GM23338 (cell line): ENCODE results near the gene TF. TPM values are rescaled to one million over a fixed set of nuclear protein-coding genes. Genes with fewer than 3 reads are reported as not detected.

Experiments
- ATAC-seq: fragments of 200-7000 bp; cut with Tn5 transposase; 3 replicates; pipeline ENCODE4 v1.9.1; 2020
- DNase-seq: peaks from one replicate; pipeline ENCODE4 v3.0.0-alpha.2; 2015; ENCODE audit warnings: low spot score
- H2AFZ ChIP-seq: fragments of 200-600 bp; sonication (generic); 2 replicates; pipeline ENCODE4 v1.8.0; 2016; ENCODE audit warnings: antibody characterized with exemption, mild to moderate bottlenecking, moderate library complexity
- H3F3A ChIP-seq: fragments of 200-600 bp; sonication (generic); replicated peaks from 2 replicates; pipeline ENCODE4 v1.8.0; 2017; ENCODE audit warnings: antibody characterized with exemption, mixed run types, low read depth
- H3K27ac ChIP-seq: fragments of 200-600 bp; sonication (generic); 2 replicates; pipeline ENCODE4 v1.6.1; 2016; ENCODE audit warnings: low read depth
- H3K27me3 ChIP-seq: fragments of 200-600 bp; sonication (generic); 2 replicates; pipeline ENCODE4 v1.8.0; 2016; ENCODE audit warnings: mild to moderate bottlenecking, mixed run types, moderate library complexity; ENCODE audit not compliant: insufficient read depth
- H3K36me3 ChIP-seq: fragments of 200-600 bp; sonication (generic); 2 replicates; pipeline ENCODE4 v1.8.0; 2016; ENCODE audit warnings: mild to moderate bottlenecking; ENCODE audit not compliant: insufficient read depth
- H3K4me1 ChIP-seq: fragments of 200-600 bp; sonication (generic); 2 replicates; pipeline ENCODE4 v1.8.0; 2016; ENCODE audit warnings: mild to moderate bottlenecking, moderate library complexity; ENCODE audit not compliant: insufficient read depth
- H3K4me2 ChIP-seq: fragments of 200-600 bp; sonication (generic); 2 replicates; pipeline ENCODE4 v1.7.1; 2017; ENCODE audit warnings: mixed run types
- H3K4me3 ChIP-seq: fragments of 200-600 bp; sonication (generic); 2 replicates; pipeline ENCODE4 v1.6.1; 2016; ENCODE audit warnings: mixed run types
- H3K79me2 ChIP-seq: fragments of 200-600 bp; sonication (generic); replicated peaks from 2 replicates; pipeline ENCODE4 v1.8.0; 2017; ENCODE audit warnings: mild to moderate bottlenecking; ENCODE audit not compliant: insufficient read depth
- H3K9me2 ChIP-seq: fragments of 200-600 bp; sonication (generic); 2 replicates; pipeline ENCODE4 v1.8.0; 2017; ENCODE audit not compliant: insufficient read depth
- H4K20me1 ChIP-seq: fragments of 200-600 bp; sonication (generic); replicated peaks from 2 replicates; pipeline ENCODE4 v1.8.0; 2017; ENCODE audit warnings: mild to moderate bottlenecking; ENCODE audit not compliant: insufficient read depth
- H3K27ac Mint-ChIP-seq: 2 replicates; pipeline ENCODE4 v1.8.0; 2020; ENCODE audit warnings: inconsistent platforms, mild to moderate bottlenecking, moderate library complexity, mixed read lengths
- H3K27me3 Mint-ChIP-seq: 3 replicates; pipeline ENCODE4 v1.8.0; 2022; ENCODE audit warnings: low read depth, mild to moderate bottlenecking, moderate library complexity, mixed read lengths, inconsistent platforms; ENCODE audit not compliant: insufficient read depth, poor library complexity
- H3K36me3 Mint-ChIP-seq: 3 replicates; pipeline ENCODE4 v1.8.0; 2021; ENCODE audit warnings: low read depth, mild to moderate bottlenecking, inconsistent platforms, moderate library complexity, mixed read lengths
- H3K4me1 Mint-ChIP-seq: 3 replicates; pipeline ENCODE4 v1.8.0; 2020; ENCODE audit warnings: mild to moderate bottlenecking, inconsistent platforms, mixed read lengths
- H3K4me3 Mint-ChIP-seq: 3 replicates; pipeline ENCODE4 v1.8.0; 2021; ENCODE audit warnings: moderate library complexity, mild to moderate bottlenecking, inconsistent platforms, mixed read lengths
- H3K9me3 Mint-ChIP-seq: 3 replicates; pipeline ENCODE4 v1.8.0; 2020; ENCODE audit warnings: moderate library complexity, mild to moderate bottlenecking, inconsistent platforms, mixed read lengths
- CREB1 ChIP-seq: fragments of 250-450 bp; sonication (Bioruptor Pico); IDR thresholded peaks from 2 replicates; pipeline ENCODE4 v1.5.0; 2020; ENCODE audit warnings: low read depth, mild to moderate bottlenecking, moderate library complexity
- EZH2 ChIP-seq: fragments of 200-600 bp; sonication (generic); IDR thresholded peaks from one replicate; pipeline ENCODE4 v1.8.0; 2017; ENCODE audit warnings: antibody characterized with exemption, mild to moderate bottlenecking, low read depth; ENCODE audit not compliant: unreplicated experiment
- EZH2phosphoT487 ChIP-seq: fragments of 200-600 bp; sonication (generic); IDR thresholded peaks from one replicate; pipeline ENCODE4 v1.8.1; 2018; ENCODE audit warnings: antibody characterized with exemption; ENCODE audit not compliant: unreplicated experiment
- JUNB ChIP-seq: IDR thresholded peaks from one replicate; pipeline ENCODE4 v1.6.1; 2016; ENCODE audit warnings: antibody characterized with exemption; ENCODE audit not compliant: unreplicated experiment
- NANOG ChIP-seq: IDR thresholded peaks from 2 replicates; pipeline ENCODE4 v1.6.1; 2016; ENCODE audit warnings: antibody characterized with exemption, borderline replicate concordance
- POLR2AphosphoS5 ChIP-seq: IDR thresholded peaks from 2 replicates; pipeline ENCODE4 v1.6.1; 2016; ENCODE audit warnings: antibody characterized with exemption, low read depth
- STAT1 ChIP-seq: IDR thresholded peaks from one replicate; pipeline ENCODE4 v1.6.1; 2016; ENCODE audit warnings: antibody characterized with exemption; ENCODE audit not compliant: unreplicated experiment
- ZNF114 ChIP-seq: fragments of 250-450 bp; sonication (Bioruptor Pico); IDR thresholded peaks from 2 replicates; pipeline ENCODE4 v1.5.0; 2020; ENCODE audit warnings: mild to moderate bottlenecking, moderate library complexity
- ZNF331 ChIP-seq: fragments of 250-450 bp; sonication (Bioruptor Pico); IDR thresholded peaks from 2 replicates; pipeline ENCODE4 v1.5.0; 2020; ENCODE audit warnings: low read depth, mild to moderate bottlenecking, moderate library complexity
- polyA plus RNA-seq: library from polyadenylated mRNA; unstranded; fragments of >200 nt; fragmentation: Nextera tagmentation; extraction: Ambion mirVana; gene quantifications from 2 replicates; pipeline ENCODE4 v1.2.1, GENCODE V29; 2016
- total RNA-seq: library from RNA; depleted of rRNA; stranded (reverse); fragments of >200 nt; shearing (Covaris generic); gene quantifications from 2 replicates; pipeline ENCODE4 v1.2.3, GENCODE V29; 2014
- TF ChIP-seq, protein P1 (sequence below): fragments of 250-450 bp; sonication (Bioruptor Pico); IDR thresholded peaks from 2 replicates; pipeline ENCODE4 v1.5.0; 2020; ENCODE audit warnings: mild to moderate bottlenecking, moderate library complexity
- TF ChIP-seq, protein P2 (sequence below): IDR thresholded peaks from 2 replicates; pipeline ENCODE4 v1.6.1; 2016; ENCODE audit warnings: antibody characterized with exemption
- TF ChIP-seq, protein P3 (sequence below), 2 experiments: fragments of 200-600 bp in 1 of 2; sonication (generic) in 1 of 2; conservative IDR thresholded peaks; 2 replicates each; pipeline versions ENCODE4 v1.5.1 to v1.6.1; 2016 to 2017; ENCODE audit warnings: antibody characterized with exemption in 2 of 2, low read depth in 2 of 2, mild to moderate bottlenecking in 2 of 2, moderate library complexity in 1 of 2

TF gene
- total and polyA plus RNA-seq, 2 experiments from 2014 or later: 0.03 to 0.76 TPM

DNA sequence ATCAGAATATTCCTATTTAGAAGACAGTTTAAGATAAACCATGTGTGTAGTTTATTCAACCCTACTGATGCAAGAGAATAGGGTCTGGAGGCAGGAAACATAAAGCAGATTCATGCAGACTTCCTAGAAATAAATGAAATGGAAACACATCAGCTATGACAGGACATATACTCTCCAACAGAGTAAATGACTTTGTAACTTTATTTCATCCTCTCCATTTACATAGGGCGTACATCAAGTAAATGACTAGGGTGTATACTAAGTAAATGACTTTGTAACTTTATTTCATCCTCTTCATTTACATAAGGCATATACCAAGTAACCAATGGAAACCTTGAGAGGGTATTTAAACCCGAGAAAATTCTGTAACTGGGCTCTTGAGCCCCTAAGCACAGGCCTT is 41.8 kb downstream of the TF start (continued):
- TF ChIP-seq, protein P1, sequence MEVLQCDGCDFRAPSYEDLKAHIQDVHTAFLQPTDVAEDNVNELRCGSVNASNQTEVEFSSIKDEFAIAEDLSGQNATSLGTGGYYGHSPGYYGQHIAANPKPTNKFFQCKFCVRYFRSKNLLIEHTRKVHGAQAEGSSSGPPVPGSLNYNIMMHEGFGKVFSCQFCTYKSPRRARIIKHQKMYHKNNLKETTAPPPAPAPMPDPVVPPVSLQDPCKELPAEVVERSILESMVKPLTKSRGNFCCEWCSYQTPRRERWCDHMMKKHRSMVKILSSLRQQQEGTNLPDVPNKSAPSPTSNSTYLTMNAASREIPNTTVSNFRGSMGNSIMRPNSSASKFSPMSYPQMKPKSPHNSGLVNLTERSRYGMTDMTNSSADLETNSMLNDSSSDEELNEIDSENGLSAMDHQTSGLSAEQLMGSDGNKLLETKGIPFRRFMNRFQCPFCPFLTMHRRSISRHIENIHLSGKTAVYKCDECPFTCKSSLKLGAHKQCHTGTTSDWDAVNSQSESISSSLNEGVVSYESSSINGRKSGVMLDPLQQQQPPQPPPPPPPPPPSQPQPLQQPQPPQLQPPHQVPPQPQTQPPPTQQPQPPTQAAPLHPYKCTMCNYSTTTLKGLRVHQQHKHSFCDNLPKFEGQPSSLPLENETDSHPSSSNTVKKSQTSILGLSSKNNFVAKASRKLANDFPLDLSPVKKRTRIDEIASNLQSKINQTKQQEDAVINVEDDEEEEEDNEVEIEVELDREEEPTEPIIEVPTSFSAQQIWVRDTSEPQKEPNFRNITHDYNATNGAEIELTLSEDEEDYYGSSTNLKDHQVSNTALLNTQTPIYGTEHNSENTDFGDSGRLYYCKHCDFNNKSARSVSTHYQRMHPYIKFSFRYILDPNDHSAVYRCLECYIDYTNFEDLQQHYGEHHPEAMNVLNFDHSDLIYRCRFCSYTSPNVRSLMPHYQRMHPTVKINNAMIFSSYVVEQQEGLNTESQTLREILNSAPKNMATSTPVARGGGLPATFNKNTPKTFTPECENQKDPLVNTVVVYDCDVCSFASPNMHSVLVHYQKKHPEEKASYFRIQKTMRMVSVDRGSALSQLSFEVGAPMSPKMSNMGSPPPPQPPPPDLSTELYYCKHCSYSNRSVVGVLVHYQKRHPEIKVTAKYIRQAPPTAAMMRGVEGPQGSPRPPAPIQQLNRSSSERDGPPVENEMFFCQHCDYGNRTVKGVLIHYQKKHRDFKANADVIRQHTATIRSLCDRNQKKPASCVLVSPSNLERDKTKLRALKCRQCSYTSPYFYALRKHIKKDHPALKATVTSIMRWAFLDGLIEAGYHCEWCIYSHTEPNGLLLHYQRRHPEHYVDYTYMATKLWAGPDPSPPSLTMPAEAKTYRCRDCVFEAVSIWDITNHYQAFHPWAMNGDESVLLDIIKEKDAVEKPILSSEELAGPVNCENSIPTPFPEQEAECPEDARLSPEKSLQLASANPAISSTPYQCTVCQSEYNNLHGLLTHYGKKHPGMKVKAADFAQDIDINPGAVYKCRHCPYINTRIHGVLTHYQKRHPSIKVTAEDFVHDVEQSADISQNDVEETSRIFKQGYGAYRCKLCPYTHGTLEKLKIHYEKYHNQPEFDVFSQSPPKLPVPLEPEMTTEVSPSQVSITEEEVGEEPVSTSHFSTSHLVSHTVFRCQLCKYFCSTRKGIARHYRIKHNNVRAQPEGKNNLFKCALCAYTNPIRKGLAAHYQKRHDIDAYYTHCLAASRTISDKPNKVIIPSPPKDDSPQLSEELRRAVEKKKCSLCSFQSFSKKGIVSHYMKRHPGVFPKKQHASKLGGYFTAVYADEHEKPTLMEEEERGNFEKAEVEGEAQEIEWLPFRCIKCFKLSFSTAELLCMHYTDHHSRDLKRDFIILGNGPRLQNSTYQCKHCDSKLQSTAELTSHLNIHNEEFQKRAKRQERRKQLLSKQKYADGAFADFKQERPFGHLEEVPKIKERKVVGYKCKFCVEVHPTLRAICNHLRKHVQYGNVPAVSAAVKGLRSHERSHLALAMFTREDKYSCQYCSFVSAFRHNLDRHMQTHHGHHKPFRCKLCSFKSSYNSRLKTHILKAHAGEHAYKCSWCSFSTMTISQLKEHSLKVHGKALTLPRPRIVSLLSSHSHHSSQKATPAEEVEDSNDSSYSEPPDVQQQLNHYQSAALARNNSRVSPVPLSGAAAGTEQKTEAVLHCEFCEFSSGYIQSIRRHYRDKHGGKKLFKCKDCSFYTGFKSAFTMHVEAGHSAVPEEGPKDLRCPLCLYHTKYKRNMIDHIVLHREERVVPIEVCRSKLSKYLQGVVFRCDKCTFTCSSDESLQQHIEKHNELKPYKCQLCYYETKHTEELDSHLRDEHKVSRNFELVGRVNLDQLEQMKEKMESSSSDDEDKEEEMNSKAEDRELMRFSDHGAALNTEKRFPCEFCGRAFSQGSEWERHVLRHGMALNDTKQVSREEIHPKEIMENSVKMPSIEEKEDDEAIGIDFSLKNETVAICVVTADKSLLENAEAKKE (CRISPR knock-in tag): no peak
- no peak for TF ChIP-seq EZH2phosphoT487
- no peak for TF ChIP-seq EZH2
- TF ChIP-seq NANOG: no peak

DNA sequence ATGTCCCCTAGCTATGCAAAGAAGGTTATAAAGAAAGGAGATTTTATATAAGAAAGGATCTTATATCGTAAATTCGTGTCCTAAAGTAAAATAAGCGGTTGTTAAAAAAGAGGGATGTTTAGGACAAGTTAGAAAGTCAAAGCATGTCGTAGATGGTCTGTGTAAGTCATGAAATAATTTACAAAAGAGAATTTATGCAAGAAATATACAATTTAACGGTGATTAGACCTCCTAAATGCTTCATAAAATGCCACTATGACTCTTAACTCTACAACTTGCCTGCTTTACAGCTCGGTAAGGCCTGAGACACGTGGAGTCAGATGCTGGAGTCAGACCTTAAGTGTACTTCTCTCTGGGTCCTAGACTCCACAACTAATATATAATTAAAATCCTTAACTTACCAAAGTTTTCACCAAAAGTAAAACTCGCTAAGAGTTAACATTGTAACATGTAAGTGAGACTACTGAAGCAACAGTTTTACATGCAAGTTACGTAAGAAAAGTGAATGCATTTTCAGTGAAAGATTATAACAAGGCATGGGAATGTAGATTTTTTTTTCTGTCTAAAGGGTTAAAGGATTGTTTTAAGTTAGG is 46.1 kb downstream of the TF start:
- TF ChIP-seq NANOG (no peak), STAT1 (no peak), ZNF114 (CRISPR knock-in tag) (no peak), CREB1 (CRISPR knock-in tag) (no peak), POLR2AphosphoS5 (no peak), JUNB (no peak), ZNF331 (CRISPR knock-in tag) (no peak)
- TF ChIP-seq, protein P2, sequence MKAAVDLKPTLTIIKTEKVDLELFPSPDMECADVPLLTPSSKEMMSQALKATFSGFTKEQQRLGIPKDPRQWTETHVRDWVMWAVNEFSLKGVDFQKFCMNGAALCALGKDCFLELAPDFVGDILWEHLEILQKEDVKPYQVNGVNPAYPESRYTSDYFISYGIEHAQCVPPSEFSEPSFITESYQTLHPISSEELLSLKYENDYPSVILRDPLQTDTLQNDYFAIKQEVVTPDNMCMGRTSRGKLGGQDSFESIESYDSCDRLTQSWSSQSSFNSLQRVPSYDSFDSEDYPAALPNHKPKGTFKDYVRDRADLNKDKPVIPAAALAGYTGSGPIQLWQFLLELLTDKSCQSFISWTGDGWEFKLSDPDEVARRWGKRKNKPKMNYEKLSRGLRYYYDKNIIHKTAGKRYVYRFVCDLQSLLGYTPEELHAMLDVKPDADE: no peak
- TF ChIP-seq, protein P3, sequence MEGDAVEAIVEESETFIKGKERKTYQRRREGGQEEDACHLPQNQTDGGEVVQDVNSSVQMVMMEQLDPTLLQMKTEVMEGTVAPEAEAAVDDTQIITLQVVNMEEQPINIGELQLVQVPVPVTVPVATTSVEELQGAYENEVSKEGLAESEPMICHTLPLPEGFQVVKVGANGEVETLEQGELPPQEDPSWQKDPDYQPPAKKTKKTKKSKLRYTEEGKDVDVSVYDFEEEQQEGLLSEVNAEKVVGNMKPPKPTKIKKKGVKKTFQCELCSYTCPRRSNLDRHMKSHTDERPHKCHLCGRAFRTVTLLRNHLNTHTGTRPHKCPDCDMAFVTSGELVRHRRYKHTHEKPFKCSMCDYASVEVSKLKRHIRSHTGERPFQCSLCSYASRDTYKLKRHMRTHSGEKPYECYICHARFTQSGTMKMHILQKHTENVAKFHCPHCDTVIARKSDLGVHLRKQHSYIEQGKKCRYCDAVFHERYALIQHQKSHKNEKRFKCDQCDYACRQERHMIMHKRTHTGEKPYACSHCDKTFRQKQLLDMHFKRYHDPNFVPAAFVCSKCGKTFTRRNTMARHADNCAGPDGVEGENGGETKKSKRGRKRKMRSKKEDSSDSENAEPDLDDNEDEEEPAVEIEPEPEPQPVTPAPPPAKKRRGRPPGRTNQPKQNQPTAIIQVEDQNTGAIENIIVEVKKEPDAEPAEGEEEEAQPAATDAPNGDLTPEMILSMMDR (conservative IDR thresholded peaks at IDR 0.05; ENCODE audit: low read depth in 2 of 2): no peak
- no peak for ATAC-seq
- DNase-seq: peak; percentile 70
- Histone ChIP-seq H3K9me2 (no peaks in the 10 kb centered on the region; the same call in 1 of the 2 replicates), H3K4me2 (no peak overlapping the region), H3K27me3 (no peaks in the 10 kb centered on the region), H3F3A (no peaks in the 10 kb centered on the region), H4K20me1 (no peaks in the 10 kb centered on the region), H2AFZ (no peak overlapping the region), H3K4me1 (no peaks in the 10 kb centered on the region), H3K36me3 (peaks cover 9% of the 10 kb centered on the region), H3K27ac (no peak overlapping the region), H3K4me3 (no peak overlapping the region), H3K79me2 (no peaks in the 10 kb centered on the region)
- Mint-ChIP-seq H3K36me3 (peaks cover 26% of the 10 kb centered on the region; the same call in 2 of the 3 replicates), H3K4me3 (no peak overlapping the region), H3K27ac (no peak overlapping the region), H3K27me3 (no peaks in the 10 kb centered on the region), H3K9me3 (peaks cover 54% of the 10 kb centered on the region), H3K4me1 (0 out of 3 replicates have a peak, but pooled peaks cover 2% of the 10 kb centered on the region)
